ENCODE data around the gene SLC35A5.
"Not testable (repeated sequence)": the region's sequence is repeated elsewhere in the genome, so short reads cannot be mapped to it uniquely, and the experiment has no call there.

Gene SLC35A5, protein sequence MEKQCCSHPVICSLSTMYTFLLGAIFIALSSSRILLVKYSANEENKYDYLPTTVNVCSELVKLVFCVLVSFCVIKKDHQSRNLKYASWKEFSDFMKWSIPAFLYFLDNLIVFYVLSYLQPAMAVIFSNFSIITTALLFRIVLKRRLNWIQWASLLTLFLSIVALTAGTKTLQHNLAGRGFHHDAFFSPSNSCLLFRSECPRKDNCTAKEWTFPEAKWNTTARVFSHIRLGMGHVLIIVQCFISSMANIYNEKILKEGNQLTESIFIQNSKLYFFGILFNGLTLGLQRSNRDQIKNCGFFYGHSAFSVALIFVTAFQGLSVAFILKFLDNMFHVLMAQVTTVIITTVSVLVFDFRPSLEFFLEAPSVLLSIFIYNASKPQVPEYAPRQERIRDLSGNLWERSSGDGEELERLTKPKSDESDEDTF

DNA sequence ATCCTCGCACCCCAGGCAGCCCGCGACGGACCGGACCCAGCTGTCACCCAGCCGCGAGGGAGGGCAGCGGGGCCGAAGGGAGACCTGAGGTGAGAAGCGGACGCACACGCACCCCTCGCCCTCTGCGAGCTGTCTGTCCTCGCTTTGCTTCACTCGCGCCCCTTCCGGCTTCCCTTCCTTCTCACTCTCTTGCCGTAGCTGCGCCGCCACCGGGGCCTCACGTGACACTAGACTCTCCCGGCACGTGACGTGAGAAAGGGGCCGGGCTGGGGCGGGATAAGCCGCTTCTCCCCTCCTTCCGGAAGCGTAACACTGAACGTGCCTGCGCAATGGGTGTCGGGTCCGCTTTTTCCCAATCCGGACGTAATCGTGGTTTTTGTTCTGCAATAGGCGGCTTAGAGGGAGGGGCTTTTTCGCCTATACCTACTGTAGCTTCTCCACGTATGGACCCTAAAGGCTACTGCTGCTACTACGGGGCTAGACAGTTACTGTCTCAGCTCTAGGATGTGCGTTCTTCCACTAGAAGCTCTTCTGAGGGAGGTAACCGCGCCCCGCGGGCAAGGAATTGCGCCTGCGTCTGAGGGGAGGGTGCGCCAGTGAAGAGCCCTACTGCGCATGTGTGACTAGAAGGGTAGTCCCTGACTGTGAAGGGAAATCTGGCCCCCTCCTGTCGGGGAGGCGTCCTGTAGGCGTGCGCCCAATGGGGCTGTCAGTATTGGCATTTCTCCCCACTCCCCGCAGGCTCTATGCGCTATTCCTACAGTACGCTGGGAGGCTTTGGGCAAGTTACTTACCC is at the start of gene SLC35A5, which contains the start of gene ATG3:
TSS of gene SLC35A5 (plus strand) at position 312 of the 796 bp plus-strand sequence. CDS start 1,359 bp downstream, outside the sequence.
TSS of gene ATG3 (minus strand) at position 229 of the 796 bp plus-strand sequence. CDS start 434 bp downstream, outside the sequence.
- DNase-seq = peak; percentile 99

DNA sequence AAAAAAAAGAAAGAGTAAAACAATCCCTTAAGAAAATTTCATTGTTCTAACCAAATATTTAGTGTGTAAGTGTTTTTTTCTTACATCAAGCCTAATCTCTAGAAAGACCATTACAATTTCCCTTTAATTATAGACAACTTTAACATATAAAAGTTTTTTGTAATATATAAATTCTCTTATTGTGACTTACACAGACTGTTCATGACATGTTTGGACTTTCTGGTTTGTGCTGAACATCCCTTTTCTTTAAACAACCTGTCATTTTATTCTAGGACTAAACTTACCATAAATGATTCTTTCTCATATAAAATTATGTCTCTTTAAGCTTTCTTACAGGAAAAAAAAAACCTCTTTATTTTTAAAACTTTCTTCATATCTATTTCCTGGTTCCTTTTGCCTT is 49.5 kb upstream of the SLC35A5 start:
- peak; percentile 16 for DNase-seq

DNA sequence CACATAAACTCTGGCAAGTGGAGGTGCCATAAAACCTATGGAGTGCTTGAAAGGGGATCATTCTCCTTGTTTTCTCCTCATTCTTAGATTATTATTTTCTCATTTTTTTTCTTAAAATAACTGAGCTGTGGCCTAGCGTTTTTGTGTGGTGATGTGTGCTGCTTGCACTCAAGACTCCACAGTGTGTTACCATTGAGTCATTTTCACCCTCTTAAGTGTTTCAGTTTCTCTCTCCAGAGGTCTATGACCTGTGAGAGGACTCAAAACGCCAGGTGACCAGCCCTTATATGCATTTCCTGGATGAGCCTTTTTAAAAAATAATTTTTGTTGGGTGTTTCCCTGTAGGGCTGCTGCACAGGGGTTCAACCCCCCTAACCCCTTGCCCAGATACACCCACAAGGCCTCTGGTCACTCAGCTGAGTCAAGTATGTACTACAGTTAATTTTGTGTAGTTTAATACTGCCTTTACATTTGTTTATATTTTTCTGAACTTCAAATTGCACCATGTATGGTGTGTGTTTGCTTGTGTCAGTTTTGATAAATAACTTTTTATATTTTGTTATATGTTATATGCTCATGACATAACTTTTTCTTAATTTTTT is 47.2 kb upstream of the SLC35A5 start:
- DNase-seq = no peak

DNA sequence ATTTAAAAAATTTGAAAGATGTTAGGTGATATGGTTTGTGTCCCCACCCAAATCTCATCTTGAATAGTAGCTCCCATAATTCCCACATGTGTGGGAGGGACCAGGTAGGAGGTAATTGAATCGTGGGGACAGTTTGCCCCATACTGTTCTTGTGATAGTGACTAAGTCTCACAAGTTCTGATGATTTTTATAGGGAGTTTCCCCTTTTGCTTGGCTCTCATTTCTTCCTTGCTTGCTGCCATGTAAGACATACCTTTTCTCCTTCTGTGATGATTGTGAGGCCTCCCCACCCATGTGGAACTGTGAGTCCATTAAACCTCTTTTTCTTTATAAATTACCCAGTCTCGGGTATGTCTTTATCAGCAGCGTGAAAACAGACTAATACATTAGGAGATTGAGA is 42.9 kb upstream of the SLC35A5 start:
- DNase-seq = not testable (repeated sequence)

DNA sequence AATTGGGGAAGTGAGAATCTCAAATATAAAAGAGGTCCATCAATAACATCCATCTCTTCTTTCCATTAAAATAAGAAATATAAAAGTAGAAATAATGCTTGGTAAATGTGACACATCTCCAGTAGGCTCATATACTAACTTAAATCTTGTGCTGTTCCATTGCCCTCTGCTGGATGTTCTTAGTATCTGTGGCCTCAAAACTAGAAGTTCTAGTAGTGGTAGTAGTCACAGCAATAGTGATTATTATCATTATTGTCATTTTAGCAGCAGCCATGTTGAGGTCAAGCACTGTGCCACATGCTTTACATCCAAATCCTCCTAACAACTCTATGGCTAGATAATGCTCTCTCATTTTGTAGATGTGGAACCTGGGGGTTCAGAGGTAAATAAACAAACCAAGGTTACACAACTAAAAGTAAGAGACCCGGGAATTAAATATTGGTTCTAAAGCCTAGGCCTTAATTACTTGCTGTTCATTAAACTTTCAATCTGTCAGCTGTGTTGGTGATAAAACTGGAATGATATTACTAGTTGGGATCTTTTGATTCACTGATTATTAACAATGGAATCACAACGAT is 42.3 kb upstream of the SLC35A5 start:
- DNase-seq = peak; percentile 90

DNA sequence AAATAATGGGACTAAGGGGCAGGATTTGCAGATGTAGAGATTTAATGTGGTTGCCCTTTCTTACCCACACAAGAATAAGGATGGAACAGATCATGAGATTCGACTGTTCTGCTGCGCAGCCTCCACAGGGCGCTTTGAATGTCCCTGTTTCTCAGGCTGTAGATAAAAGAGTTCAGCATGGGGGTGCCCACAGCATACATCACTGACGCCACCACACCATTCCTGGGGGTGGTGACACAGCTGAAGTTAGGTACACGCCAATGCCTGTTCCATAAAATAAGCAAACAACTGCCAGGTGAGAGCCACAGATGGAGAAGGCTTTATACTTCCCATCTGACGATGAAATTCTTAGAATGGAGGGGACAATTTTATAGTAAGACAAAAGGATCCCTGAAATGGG is 37.7 kb upstream of the SLC35A5 start:
- DNase-seq = not testable (repeated sequence)

DNA sequence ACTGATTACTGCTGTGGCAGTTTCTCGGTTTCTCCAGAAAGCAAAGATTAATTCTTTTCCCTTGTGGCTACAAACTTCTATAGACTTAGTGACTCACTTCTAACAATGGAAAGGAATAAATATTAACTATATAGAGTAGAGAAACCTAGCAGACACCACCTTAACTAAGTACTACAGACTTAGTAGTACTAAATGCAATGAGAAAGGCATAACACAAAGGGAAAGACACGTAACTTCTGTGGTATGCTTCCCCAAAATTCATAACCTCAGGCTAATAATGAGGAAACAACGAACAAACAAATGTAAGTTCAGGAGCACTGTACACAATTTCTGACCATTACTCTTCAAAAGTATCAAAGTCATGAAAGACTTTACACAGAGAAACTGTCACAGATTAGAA is 31.3 kb upstream of the SLC35A5 start:
- no peak for DNase-seq

DNA sequence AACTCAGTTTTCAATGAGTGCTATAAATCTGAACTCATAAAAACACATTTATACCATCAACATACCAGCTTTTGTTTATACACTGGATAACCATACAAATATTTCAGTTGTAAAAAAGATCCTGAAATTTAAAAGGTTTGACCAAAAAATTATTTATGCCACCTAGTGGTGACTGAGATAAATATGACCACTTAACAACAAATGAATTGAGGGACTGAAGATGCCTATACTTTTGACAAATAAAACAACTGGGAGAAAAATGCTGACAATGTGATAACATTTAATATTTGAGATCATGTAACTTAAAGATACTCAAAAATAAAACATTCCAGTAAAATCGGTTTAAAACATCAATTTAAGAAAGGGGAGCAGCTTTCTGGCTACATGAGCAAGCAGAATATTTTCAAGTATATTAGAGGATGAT is 30.5 kb upstream of the SLC35A5 start:
- peak; percentile 71 for DNase-seq

DNA sequence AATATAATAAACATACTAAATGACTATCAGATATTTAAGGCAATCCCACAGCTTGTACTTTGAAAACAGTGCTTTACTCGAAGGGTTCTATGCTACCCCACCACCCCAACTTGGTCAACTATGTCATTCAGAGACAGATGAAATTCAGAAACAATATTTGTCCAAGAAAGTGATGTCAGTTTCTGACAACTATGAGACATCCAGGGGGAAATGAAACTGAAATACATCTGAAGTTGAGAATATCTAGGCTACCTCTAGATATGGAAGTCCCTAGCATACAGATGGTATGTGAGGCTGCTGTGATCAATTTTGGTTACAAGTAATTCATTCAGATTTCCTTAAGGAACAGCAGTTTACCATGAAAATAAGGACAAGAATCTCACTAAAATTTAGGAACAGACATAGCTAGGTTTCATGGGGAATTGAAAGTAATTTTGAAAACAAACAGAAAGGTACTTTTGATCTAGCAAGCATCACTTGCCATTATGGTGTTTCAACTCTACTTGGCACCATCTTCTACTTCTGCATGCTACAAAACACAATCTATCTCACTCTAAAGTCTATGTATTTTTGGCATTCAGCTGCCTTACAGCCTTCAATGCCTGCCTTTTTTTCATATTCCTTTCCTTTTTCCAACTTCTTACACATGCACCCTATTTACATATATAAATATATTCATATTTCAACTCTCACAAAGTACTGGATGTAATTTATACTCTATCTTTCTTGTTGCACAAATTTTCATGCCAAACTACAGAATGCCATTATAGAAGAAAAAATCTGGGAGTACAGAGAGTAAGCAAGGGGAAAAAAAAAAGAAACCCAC is 21.8 kb upstream of the SLC35A5 start:
- DNase-seq = no peak

DNA sequence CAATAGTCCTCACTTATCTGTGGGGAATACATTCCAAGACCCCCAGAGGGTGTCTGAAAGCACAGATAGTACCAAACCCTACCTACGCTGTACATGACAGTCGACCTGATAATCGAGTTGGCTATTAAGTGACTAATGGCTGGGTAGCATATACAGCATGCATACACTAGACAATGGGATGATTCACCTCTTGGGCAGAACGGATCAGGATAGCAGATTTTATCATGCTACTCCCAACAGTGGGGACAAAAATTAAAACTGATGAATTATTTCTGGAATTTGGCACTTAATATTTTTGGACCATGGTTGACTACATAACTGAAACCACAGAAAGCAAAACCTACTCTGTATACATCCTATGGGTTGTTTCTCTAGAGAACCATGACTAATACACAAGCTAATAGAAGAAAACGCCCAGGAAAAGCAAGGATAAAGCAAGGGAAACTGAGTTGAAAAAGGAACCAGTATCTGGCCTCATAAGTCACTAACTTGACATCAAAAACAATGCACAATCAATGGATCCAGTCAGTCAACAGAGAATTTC is 15.6 kb upstream of the SLC35A5 start:
- no peak for DNase-seq

DNA sequence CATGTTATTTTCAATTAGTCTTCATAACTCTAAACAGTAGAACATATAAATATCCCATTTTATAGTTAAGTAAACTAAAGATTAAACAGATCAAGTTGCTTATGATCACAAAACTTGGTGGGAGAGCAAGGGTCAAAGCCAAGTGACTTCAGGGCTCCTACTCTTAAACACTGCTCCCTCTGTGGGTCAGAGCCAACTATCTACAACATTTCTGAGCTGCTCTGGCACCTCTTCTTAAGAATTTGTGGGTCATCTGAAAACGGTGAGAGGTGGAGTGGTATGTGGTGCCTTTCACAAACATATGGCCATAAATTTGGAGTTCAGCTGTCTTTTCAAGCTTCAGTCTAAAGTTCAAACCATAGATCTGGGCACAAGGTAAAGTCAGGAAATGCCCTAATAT is 11.0 kb upstream of the SLC35A5 start:
- DNase-seq = no peak

DNA sequence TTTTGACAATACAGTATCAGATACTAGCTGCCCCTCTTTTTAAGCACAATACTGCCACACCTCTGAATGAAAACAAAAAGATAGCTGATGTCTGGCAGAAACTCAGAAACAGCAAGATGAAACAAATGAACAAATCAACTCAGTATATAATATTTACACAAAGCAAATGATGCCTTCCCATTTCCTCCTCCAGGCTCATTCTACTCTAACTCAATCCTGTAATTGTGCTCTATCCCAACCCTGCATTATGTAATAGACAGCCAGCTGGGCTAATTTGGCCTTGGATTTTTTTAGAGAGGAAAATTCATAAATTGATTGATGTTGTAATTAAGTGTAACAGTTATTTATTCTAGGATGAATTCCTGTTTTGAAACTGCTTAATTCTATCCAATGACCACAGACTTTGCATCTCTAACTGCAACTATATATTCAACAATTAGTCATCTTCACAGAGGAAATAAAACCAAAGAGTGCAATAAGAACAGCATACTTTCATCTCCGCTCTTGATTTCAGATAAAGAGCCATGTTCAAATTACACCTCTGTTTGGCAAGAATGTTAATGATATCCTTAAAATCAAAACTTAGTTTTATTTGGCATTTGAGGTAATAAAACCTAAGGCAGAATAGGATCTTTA is 6.2 kb upstream of the SLC35A5 start:
- DNase-seq = no peak

DNA sequence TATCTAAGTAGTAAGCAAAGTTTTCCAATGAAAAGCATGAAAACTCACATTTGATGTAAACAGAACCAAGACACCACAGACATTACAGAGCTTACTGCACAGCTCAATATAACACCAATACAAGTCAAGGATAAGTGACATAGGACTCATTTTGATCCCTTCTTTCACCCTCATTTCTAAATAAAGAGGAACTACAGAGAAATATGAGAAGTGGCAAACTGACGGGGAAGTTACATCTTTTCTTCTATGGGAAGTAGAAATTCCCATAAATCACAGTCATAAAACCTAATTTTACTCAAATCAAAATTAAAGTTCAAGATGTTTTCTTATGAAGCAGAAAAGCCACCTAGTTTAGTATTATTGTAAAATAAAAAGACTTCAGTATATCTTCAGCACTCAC is 3.9 kb upstream of the SLC35A5 start:
- no peak for DNase-seq

DNA sequence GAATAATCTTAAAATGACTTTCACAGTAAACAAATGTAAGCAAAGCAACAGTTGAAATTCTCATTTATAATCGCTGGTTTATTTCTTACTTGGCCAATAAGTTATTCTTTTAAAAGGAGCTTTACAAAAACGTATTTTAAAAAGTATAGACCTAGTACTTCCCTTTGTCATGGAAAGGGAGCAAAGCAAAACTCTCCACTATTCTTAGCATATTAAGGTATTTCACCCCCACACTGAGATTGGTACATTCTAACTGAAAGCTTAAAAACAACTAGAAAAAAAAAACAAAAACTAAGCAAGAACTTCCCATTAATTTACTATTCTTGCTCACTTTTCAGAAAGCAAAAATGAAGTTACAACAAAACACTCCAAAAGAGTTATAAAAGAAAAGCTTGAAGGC is 1.5 kb upstream of the SLC35A5 start:
- DNase-seq = no peak

DNA sequence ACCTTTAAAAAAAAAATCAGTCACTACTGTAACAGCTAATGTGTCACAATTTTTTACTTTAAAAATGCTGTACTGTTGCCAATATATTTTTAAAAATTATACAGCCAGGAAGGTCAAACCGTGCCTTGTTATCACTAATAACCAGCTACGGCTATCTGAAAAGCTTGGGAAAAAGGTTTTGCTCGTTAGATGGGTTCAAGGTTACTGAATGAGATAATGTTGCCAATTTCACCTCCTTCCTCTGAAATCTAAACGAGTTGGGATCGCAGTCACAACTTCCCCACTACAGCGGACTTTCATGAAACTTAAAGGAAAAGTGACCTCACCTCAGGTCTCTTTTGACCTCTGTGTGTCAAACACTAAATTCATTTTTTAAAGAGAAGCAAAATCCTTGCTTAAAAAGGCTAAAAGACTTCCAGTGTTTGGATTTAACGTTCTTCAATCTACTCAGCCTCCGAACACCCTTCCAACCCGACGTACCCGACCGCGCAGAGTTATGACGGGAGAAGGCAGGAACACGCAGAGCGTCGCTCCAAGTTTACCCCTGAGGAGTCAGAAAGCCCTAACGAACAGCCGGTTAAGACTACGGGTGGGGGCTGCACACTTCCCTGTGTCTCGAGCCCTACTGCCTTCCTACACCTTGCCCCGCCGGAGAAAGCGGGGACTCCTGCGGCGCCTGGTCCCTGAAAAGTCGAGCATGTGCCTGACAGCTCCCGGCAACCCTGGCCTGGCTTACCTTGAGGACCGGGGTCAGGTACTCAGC is 943 bp upstream of the SLC35A5 start:
- DNase-seq = peak; percentile 93

DNA sequence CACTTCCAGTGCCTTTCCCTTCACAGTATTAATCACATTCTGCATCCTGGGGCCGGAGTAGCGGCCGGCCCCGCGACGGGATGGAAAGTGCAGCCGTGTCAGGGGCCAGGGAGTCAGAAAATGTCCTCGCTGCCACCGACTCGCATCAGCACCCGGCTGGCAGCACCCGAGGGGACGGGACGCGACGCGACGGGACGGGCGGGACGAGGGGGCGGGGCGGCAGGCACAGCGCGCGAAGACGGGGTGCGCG is 436 bp upstream of the SLC35A5 start:
- DNase-seq = no peak

DNA sequence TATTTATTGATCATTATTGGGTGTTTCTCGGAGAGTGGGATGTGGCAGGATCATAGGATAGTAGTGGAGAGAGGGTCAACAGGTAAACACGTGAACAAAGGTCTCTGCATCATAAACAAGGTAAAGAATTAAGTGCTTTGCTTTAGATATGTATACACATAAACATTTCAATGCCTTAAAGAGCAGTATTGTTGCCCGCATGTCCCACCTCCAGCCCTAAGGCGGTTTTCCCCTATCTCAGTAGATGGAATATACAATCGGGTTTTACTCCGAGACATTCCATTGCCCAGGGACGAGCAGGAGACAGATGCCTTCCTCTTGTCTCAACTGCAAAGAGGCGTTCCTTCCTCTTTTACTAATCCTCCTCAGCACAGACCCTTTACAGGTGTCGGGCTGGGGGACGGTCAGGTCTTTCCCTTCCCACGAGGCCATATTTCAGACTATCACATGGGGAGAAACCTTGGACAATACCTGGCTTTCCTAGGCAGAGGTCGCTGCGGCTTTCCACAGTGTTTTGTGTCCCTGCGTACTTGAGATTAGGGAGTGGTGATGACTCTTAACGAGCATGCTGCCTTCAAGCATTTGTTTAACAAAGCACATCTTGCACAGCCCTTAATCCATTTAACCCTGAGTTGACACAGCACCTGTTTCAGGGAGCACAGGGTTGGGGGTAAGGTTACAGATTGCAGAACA is 2.5 kb downstream of the SLC35A5 start:
- not testable (repeated sequence) for DNase-seq

DNA sequence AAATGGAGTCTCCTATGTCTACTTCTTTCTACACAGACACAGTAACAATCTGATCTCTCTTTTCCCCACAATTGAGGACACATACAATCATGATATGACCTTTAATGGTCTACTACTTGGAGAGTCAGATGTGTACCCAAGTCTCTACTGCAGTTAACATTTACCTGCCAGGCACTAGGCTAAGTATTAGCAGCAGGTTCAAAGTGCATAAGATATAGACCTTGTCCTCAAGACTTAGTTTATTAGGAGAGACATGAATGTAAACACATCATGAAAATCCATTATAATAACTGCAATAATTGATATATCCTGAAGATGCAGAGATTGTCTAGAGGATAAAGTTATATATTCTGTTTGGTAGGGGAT is 3.1 kb downstream of the SLC35A5 start:
- DNase-seq = no peak

DNA sequence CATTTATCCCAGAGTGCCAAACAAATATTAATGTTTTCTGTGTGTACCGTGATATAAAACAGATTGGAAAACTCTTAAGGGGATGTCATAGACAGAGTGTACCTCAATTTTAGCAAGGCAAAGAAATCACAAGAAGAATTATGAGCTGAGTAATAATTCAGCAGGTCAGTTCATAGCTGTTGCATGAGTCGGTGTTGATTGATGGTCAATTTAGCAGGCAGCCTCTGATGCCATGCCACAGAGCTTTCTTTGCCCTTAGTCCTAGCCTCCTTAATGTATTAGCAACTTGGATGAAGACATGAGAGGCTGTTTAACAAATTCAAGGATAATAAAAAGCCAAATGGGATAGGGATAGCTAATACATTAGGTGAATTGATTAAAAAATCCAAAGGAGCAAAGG is 6.8 kb downstream of the SLC35A5 start:
- DNase-seq = no peak

DNA sequence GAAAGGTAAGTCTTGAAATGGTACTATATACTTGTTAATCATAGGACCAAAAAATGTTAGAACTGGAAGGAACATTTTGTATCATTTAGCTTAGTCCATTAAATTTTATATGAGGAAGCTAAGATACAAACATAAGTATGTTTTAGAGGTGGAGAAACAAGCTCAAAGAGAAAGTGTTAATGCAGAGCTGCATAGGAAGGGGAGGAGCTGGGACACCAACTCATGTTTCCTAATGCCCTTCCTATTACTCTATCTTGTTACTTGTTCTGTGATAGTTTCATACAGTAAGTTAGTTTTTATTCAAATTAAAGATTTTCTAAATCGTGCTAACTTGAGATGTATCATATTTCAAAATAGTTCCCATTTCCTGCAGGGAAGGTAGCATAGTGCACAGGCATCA is 7.4 kb downstream of the SLC35A5 start:
- DNase-seq = no peak
